Measurements from ENCODE around the gene CYP46A1. TPM values are rescaled to one million over a fixed set of nuclear protein-coding genes. Genes with fewer than 3 reads are reported as not detected.

The CYP46A1 gene
- total RNA-seq, 2 experiments from 2014 or later = 0.11 to 0.22 TPM

- H3K9me3 ChIP-seq (ENCODE audit: control insufficient read depth in 1 of 2, insufficient read depth in 1 of 2, low read length in 2 of 2) = no peaks in the 10 kb centered on the region
- no peak overlapping the region for H3K27ac ChIP-seq (ENCODE audit: low read depth in 1 of 2, low read length in 2 of 2)
- TF ChIP-seq CTCF (IDR thresholded peaks at IDR 0.05) = no peak
- DNase-seq (no peak), ATAC-seq (ENCODE audit: poor library complexity) (no peak)
- no peak overlapping the region for H3K4me3 ChIP-seq (ENCODE audit: low read length)
- Mint-ChIP-seq H3K36me3 (ENCODE audit: low read depth) (no peaks in the 10 kb centered on the region), H3K9me3 (no peaks in the 10 kb centered on the region), H3K4me1 (ENCODE audit: low read depth) (no peaks in the 10 kb centered on the region), H3K27me3 (peaks cover 41% of the 10 kb centered on the region), H3K27ac (no peak overlapping the region), H3K4me3 (no peak overlapping the region)
- CTCF ChIA-PET = no interaction called here
- H3K27me3 ChIP-seq (ENCODE audit: control insufficient read depth in 1 of 2, insufficient read depth in 2 of 2, low read length in 2 of 2) = peaks cover 10 to 15% of the 10 kb centered on the region in 2 experiments
- H3K36me3 ChIP-seq (ENCODE audit: insufficient read depth, low read length) = no peaks in the 10 kb centered on the region
- POLR2A ChIA-PET = no interaction called here
- no peaks in the 10 kb centered on the region for H3K4me1 ChIP-seq (ENCODE audit: insufficient read depth, low read length)
- intact Hi-C loops (cut with DNase I, micrococcal nuclease) = no loop called here
Observed at GRCh38 chr14:99666533-99666932, 17.6 kb upstream of the CYP46A1 start.

GRCh38 chr14:99667045-99667444, 17.1 kb upstream of the CYP46A1 start:
- DNase-seq (no peak), ATAC-seq (ENCODE audit: poor library complexity) (no peak)
- Histone ChIP-seq H3K27me3 (ENCODE audit: control insufficient read depth in 1 of 2, insufficient read depth in 2 of 2, low read length in 2 of 2) (peaks cover 5 to 10% of the 10 kb centered on the region in 2 experiments), H3K9me3 (ENCODE audit: control insufficient read depth in 1 of 2, insufficient read depth in 1 of 2, low read length in 2 of 2) (no peaks in the 10 kb centered on the region), H3K4me3 (ENCODE audit: low read length) (no peak overlapping the region), H3K36me3 (ENCODE audit: insufficient read depth, low read length) (no peaks in the 10 kb centered on the region), H3K27ac (ENCODE audit: low read depth in 1 of 2, low read length in 2 of 2) (no peak overlapping the region), H3K4me1 (ENCODE audit: insufficient read depth, low read length) (peaks cover under 1% of the 10 kb centered on the region)
- no peak for TF ChIP-seq CTCF (IDR thresholded peaks at IDR 0.05)
- no peaks in the 10 kb centered on the region for H3K4me1 Mint-ChIP-seq (ENCODE audit: low read depth)
- intact Hi-C loops (cut with DNase I, micrococcal nuclease) = no loop called here
- H3K36me3 Mint-ChIP-seq (ENCODE audit: low read depth) = no peaks in the 10 kb centered on the region
- no peak overlapping the region for H3K27ac Mint-ChIP-seq
- H3K9me3 Mint-ChIP-seq = no peaks in the 10 kb centered on the region
- no peak overlapping the region for H3K4me3 Mint-ChIP-seq
- ChIA-PET CTCF (no interaction called here), POLR2A (interaction anchor here (1.1 kb wide), 1 partner anchor 17 kb away, joined by 3 read pairs; the partner anchor contains the start of gene CYP46A1)
- H3K27me3 Mint-ChIP-seq = peaks cover 40% of the 10 kb centered on the region

GRCh38 chr14:99667821-99668220, 16.3 kb upstream of the CYP46A1 start:
- Histone ChIP-seq H3K4me3 (ENCODE audit: low read length) (no peak overlapping the region), H3K4me1 (ENCODE audit: insufficient read depth, low read length) (peaks cover 8% of the 10 kb centered on the region), H3K27ac (ENCODE audit: low read depth in 1 of 2, low read length in 2 of 2) (no peak overlapping the region), H3K27me3 (ENCODE audit: control insufficient read depth in 1 of 2, insufficient read depth in 2 of 2, low read length in 2 of 2) (peaks cover 0 to 5% of the 10 kb centered on the region in 2 experiments), H3K36me3 (ENCODE audit: insufficient read depth, low read length) (no peaks in the 10 kb centered on the region), H3K9me3 (ENCODE audit: control insufficient read depth in 1 of 2, insufficient read depth in 1 of 2, low read length in 2 of 2) (no peaks in the 10 kb centered on the region)
- Mint-ChIP-seq H3K4me1 (ENCODE audit: low read depth) (peaks cover 6% of the 10 kb centered on the region), H3K9me3 (no peaks in the 10 kb centered on the region), H3K27ac (no peak overlapping the region), H3K27me3 (peaks cover 38% of the 10 kb centered on the region), H3K4me3 (no peak overlapping the region), H3K36me3 (ENCODE audit: low read depth) (no peaks in the 10 kb centered on the region)
- CTCF ChIA-PET = no interaction called here
- DNase-seq = no peak
- intact Hi-C loops (cut with DNase I, micrococcal nuclease) = no loop called here
- ATAC-seq (ENCODE audit: poor library complexity) = no peak
- no peak for TF ChIP-seq CTCF (IDR thresholded peaks at IDR 0.05)
- POLR2A ChIA-PET = interaction anchor here (1.1 kb wide), 1 partner anchor 16 kb away, joined by 3 read pairs; the partner anchor contains the start of gene CYP46A1

All from CD4-positive, alpha-beta T cell (primary cell).